Measurements from ENCODE around the gene DHRS12.
A peak's percentile ranks its signal among the peaks of the same experiment; 100 is the strongest.

DHRS12 gene

GRCh38 chr13:51730927-51731326, 73.0 kb downstream of the DHRS12 start:
- no peak for DNase-seq

DNA sequence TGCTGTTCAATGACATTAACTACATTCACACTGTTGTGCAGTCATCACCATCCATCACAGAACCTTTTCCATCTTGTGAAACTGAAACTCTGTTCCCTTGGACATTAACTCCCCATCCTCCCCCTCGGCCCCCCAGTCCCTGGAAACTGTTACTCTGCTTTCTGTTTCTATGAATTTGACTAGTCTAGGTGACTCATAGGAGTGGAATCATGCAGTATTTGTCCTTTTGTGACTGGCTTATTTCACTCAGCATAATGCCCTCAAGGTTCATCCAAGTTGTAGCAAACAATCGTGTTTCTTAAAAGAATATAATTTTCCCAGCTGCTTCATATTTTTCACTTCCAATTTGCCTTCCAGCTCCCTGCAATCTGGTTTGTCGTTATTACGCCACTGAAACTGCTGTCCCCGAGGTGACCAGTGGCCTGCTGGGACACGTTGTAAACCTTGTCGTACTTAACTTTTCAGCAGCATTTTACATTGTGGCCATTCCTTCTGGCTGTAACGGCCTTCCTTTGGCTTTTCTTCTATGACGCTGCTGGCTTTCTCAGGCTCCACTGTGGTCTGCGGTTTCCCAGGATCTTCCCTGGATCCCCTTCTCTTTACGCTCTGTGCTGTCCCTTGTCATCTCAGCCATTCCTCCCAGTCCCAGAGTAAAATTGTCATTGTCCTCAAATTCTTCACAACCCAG, 74.0 kb downstream of the DHRS12 start:
- no peak for DNase-seq

DNA sequence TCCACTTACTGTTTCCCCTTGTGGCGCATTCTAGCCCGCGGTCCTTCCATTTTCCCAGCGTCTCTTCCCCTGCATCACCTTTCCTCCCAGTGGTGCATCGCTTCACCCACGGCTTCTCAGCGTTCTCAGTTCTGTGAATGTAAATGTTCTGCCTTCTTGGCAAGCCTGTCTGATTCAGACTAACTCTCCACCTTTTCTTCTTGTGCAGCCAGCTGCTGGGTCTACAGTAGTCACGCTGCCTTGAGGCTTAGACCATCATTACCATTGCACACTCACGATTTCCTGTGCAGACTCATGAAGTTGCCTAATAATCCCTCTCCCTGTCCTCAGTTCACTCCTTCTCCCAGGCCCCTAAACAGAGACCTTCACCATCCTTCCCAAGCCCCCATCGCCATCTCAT, 75.0 kb downstream of the DHRS12 start:
- no peak for DNase-seq

GRCh38 chr13:51728275-51728673, 75.7 kb downstream of the DHRS12 start:
- no peak for DNase-seq

GRCh38 chr13:51727634-51728274, 76.2 kb downstream of the DHRS12 start:
- peak in 19 of 56 donors; percentile 5 to 71 (median 27) for DNase-seq

DNA sequence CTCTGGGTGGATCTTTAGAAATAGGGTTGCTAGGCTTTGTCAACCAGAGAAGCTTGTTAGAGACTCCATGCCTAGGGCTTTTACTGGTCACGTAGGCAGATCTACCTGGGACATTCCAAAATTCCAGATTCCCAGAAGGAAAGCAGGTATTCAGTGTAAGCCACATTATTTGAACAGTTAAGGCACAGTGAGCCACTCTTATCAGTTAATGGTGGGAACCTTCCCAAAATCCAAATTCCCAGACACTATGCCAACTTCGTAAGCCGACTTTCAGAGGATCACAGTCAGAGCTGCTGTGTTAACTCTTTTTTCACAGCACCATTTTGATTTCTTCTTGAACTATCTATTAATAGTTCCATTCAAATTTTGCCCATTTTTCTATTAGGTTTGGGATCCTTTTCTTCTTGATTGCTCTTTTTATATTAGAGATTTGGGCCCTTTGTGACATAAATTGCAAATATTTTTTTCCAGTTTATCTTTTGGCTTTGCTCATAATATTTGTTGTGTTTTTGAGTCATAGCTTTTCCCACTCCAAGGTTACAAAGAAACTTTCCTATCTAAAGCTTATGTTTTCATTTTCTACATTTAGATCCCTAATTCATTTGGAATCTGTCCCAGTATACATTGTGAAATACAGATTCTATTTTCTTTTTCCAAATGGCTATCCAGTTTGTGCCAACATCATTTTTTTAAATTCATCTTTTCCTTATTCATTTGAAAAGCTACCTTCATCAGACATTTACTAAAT, 77.3 kb downstream of the DHRS12 start:
- no peak for DNase-seq

- no peak for DNase-seq
These were observed 79.2 kb downstream of the DHRS12 start for GRCh38 chr13:51724721-51725120.

DNA sequence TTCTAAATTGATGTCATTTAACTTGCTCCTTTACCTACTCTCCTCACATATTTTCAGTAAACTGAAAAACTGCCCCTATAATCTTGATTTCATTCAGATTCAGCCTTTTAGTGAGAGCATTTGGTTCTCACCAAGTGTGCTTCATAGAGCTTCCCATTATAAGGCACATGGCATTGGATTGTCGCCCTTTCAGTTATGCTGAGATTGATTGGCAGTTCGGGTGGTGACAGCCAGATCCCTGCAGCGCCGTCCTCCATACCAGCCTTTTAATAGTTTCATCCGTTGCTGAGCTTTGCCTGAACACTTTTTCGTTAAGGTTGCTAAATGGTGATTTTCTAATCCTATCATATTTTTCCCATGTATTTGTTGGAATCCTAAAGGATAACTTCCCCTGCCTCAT, 80.4 kb downstream of the DHRS12 start:
- DNase-seq: peak in 2 of 56 donors; percentile 10 to 32

DNA sequence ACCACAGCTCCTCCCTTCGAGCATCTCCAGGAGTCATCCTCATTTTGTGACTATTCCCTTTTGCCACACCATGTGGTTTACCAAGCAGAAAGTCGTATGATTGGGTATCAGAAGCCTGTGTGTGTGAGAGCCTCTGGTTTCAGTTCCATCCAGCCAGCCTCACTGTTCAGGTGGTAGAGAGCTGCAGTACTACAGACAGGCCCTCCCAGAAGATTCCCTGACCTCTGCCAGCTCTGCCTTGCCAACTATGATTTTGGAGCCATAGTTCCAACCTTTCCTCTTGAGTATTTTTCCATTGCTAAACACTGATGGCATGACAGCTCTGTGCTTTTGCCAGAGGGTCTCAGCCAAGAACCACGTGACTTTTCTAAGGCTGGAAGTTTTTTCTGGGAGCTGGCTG, 82.5 kb downstream of the DHRS12 start:
- DNase-seq: peak in 5 of 56 donors; percentile 19 to 39 (median 22)

GRCh38 chr13:51719394-51719793, 84.6 kb downstream of the DHRS12 start:
- DNase-seq: no peak
